Bronchial epithelial cell (primary cell): ENCODE measurements around the gene MTURN. TPM values are rescaled to one million over a fixed set of nuclear protein-coding genes. Genes with fewer than 3 reads are reported as not detected.

Experiments
- DNase-seq: peaks from one replicate; pipeline ENCODE4 v3.0.0-alpha.2; 2010; ENCODE audit warnings: low read depth
- FAIRE-seq: peaks from 2 replicates; lab custom pipeline; 2011; peaks lifted over from hg19 to GRCh38; lab: Jason Lieb, UNC
- H3K27me3 ChIP-seq: 2 replicates; pipeline ENCODE4 v1.5.1; 2011; ENCODE audit warnings: low read length; ENCODE audit not compliant: control insufficient read depth, insufficient read depth
- H3K36me3 ChIP-seq: 2 replicates; pipeline ENCODE4 v1.5.1; 2011; ENCODE audit warnings: low read length; ENCODE audit not compliant: control insufficient read depth, insufficient read depth
- H3K4me3 ChIP-seq: 2 replicates; pipeline ENCODE4 v1.5.1; 2011; ENCODE audit warnings: mild to moderate bottlenecking, low read depth, low read length, control low read depth
- CTCF ChIP-seq: IDR thresholded peaks from 2 replicates; pipeline ENCODE4 v1.5.1; 2011; ENCODE audit warnings: mild to moderate bottlenecking, moderate library complexity, low read length, control low read depth, inconsistent platforms; ENCODE audit not compliant: insufficient read depth, severe bottlenecking
- total RNA-seq: library from RNA; depleted of rRNA; stranded (reverse); fragments of >200 nt; gene quantifications from 2 replicates; pipeline ENCODE4 v1.2.1, GENCODE V29; 2014

The MTURN gene
- total RNA-seq, 1 donor from 2014 or later, result 43.7 TPM

DNA sequence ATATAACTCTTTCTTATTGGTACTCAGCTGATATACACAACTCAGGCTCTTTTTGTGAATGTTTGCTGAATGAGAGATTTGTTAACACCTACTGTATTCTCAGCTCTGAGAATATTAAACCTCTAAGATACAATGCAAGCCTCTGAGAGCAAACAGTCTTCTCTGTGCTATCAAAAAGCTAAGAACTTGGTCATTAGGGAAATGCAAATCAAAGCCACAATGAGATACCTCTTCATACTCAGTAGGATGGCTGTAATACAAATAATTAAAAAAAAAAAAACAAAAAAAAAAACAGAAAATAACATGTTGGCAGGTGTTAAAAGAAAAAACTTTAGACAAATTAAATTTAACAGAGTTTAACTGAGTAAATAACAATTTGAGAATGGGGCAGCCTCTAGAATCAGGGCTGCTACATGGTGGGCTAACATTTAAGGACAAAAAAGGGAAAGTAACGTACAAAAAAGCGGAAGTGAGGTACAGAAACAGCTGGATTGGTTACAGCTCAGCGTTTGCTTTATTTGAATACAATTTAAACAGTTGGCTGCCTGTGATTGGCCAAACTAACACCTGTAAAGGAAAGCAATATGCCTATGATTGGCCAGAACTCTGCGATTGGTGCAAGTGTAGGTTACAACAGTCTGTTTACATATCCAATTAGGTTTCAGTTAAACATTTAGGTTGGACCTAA lies 14.8 kb upstream of the MTURN start:
- Histone ChIP-seq H3K36me3 (no peaks in the 10 kb centered on the region), H3K27me3 (no peaks in the 10 kb centered on the region), H3K4me3 (no peak overlapping the region)
- DNase-seq (no peak), FAIRE-seq (no peak)
- TF ChIP-seq CTCF, result no peak

DNA sequence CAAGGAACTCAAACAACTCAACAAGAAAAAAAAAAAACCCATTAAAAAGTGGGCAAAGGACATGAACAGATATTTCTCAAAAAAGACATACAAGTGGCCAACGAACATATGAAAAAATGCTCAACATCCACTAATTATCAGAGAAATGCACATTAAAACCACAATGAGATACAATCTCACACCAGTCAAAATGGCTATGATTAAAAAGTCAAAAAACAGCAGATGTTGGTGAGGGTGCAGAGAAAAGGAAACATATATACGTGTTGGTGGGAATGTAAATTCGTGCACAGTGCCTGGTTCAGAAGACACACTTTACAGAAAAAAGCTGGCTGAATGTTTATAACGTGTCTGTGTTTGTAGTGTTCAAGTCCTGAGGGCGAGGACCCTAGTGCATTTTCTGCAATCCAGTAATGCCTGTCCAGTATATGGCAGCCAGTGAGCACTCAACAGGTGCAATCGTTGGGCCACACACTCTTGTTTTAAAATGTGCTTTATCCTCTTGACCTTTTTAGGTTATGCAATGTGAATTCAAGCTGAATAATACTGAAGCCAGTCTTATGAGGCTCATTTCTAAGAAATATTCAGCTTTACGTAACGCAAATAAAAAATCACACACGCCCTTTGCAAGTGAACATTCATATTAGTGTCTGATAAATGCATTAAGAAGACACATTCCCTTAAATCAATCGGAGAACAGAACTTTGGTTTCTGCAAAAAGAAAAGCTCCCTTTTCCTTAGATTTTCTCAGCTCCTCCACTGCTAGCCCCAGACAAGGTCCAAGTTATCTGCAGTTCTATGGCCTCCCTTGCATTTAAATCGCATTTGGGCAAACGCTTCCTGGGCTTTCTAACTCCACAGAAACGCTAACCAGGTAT lies 813 bp upstream of the MTURN start:
- no peak for FAIRE-seq

DNA sequence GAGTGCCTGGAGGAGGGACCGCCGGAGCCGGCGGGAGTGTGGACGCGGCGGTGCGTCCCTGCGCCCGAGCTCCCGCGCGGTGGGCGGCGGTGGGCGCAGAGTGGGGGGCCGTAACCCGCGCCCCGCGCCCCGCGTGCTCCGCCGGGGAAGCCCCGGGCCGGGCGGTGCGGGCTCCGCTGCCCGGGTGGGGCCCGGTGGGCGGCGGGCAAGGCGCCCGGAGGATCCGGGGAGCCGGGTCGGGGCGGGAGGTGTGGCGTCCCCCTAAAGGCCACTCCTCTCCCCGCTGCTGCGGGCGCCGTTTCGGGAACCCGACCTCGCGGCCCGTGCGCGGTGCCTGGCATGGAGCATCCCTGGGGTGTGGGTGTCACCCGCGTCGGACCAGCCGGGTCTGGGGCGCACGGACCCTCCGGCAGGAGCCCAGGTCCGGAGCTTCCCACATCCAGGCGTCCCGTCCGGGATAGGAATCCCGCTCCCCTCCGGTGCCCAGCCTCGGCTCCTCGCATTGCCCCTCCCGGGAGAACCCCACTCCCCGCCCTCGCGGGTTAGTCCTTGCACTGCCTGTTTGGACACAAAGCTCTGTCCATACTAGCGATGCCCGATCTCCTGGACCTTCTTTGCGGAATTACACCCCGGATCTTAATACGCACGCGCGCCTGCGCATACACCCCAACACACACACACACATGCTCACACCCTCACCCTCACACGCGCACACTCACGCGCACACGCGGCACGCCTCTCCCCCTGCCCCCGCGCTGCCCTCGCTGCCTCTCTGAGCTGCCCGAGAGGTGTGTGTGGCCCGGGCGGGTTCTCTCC lies 723 bp downstream of the MTURN start:
- Histone ChIP-seq H3K4me3 (peak overlapping the region; percentile 95), H3K36me3 (peaks cover 3% of the 10 kb centered on the region), H3K27me3 (no peaks in the 10 kb centered on the region)
- FAIRE-seq, result no peak
- TF ChIP-seq CTCF, result no peak
- DNase-seq, result peak; percentile 49

More for the DNA sequence above, 813 bp upstream of the MTURN start:
- TF ChIP-seq CTCF, result no peak
- H3K36me3 ChIP-seq, result peaks cover 1% of the 10 kb centered on the region
- no peak for DNase-seq
- H3K27me3 ChIP-seq, result no peaks in the 10 kb centered on the region
- peak overlapping the region; percentile 95 for H3K4me3 ChIP-seq

DNA sequence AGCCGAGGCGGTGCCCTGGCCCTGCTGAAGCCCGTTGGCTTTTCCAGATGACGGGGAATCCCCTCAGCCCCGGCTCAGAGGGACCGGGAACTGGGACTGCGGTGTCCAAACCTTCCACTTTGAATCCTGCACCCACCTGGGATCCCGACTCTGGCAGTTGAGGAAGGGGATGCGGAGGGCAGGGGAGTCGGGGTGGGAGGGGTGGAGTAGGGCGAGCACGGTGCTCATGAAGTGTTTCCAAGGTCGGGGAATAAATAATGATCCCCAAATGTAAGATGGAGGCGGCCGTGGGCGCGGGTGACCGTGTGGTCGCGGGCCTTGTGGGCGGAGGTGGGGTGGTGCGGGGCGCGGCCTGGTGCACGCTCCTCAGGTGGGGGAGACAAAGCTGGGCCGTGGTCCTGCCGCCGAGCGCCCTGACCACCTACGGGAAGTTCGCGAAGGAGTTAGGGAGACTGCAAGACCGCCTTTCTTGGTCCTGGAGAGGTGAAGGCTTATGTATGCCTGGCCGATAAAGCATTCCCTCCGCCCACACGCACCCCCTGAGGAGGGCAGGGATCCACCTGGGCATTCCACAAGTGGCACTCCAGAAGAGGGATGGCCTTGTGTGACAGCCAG lies 1.4 kb downstream of the MTURN start:
- H3K27me3 ChIP-seq, result no peaks in the 10 kb centered on the region
- FAIRE-seq, result no peak
- peak overlapping the region; percentile 95 for H3K4me3 ChIP-seq
- no peak for TF ChIP-seq CTCF
- H3K36me3 ChIP-seq, result peaks cover 2% of the 10 kb centered on the region
- no peak for DNase-seq

DNA sequence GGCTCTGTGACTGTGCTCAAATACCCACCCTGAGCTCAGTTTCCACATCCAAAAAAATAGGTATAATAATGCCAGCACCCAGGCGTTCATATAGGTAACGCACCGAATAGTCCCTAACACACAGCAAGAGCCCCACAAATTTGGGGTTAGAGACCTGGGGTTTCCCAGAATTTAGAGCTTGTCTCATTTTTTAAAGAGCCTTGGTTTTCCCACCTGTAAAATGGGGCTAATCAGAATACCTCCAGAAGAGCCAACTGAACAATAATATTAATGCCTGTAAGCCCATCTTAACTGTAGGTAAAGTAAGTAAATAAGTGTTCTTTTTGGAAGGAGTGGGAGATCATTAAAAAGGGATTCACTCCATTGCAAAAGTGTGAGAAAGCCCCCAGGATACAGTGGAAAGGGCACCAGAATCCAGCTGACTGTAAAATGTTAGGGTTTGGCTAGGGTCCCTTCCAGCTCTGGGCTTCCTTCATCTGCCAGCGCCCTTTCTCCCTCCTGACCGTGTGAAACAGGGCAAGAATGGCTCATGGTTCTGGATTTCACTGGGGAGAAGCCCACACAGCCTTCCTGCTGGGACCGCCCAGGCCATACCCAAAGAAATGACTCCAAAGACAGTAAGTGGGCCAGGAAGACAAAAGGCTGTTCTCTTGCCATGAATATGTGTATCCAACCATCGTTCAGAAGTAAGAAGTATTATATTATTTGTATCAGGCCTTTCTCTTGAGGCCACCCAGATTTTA lies 2.1 kb downstream of the MTURN start:
- Histone ChIP-seq H3K4me3 (peak overlapping the region; percentile 95), H3K27me3 (no peaks in the 10 kb centered on the region), H3K36me3 (peaks cover 2% of the 10 kb centered on the region)
- TF ChIP-seq CTCF, result no peak
- DNase-seq (no peak), FAIRE-seq (no peak)
